ENCODE results near the gene SLX9.

Gene SLX9

DNA sequence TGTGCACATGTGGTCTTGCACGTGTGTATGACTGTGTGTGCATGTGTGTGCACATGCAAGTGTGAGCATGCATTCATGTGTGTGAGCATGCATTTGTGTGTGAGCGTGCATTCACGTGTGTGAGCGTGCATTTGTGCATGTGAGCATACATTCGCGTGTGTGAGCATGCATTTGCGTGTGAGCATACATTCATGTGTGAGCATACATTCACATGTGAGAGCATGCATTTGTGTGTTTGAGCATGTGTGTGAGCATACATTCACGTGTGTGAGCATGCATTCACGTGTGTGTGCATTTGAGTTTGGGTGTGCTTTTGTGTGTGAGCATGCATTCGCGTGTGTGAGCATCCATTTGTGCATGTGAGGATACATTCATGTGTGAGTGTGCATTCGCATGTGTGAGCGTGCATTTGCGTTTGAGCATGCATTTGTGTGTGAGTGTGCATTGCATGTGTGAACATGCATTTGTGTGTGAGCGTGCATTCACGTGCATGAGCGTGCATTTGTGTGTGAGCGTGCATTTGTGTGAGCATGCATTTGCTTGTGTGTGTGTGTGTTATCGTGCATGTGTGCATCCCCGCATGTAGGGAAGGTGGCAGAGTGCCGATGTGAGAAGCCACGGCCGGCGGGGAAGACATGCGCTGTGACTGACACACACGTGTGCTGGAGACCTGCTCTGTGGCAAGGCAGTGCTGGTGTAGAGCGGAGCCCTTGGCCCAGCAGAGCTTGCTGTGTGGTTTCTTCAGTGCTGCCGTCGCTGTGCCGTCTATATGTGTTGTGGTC is 37.4 kb upstream of the SLX9 start:
- Histone ChIP-seq H3K4me3 (ENCODE audit: low read length) (no peak overlapping the region), H3K9me3 (ENCODE audit: control insufficient read depth, insufficient read depth, low read length) (no peaks in the 10 kb centered on the region), H3K36me3 (ENCODE audit: control insufficient read depth, insufficient read depth, low read length) (peaks cover 4% of the 10 kb centered on the region; the same call in 1 of the 2 replicates), H3K27me3 (ENCODE audit: control insufficient read depth, insufficient read depth, low read length) (no peaks in the 10 kb centered on the region), H3K27ac (ENCODE audit: low read length) (no peak overlapping the region), H3K4me1 (ENCODE audit: control insufficient read depth, insufficient read depth, low read length) (no peaks in the 10 kb centered on the region; the same call in 1 of the 2 replicates)
- no peak for DNase-seq (ENCODE audit: low read depth, low spot score)
- WGBS (ENCODE audit: insufficient coverage, insufficient read length), result no CpG with 5 or more reads among the region's 30 CpGs

DNA sequence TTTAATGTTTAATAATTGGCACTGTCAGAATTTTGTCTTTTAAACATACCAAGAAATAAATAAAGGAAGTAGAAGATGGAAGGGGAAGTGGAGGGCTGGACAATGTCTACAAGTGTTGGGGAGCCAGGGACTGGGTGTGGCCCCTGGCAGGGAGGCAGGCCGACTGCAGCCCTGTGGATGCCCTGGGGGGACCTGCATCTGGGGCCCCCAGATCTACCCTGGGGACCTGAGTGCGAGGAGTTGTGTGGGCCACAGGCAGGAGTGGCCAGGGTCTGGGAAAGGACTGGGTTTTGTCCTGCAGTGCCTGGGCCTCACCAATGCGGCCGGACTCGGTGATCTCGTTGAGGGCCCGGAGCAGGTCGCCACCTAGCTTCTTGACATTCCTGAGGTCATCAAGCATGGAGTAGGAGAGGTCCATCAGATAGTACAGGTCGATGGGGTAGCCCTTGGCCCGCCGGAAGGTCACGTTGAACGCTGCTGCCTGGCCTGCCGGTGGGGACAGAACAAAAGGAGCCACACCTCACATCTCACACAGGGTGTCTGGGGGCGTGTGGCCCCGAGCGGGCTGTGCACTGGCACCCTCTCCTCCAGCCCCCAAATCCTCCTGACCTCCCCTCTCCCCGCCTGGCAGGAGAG is 36.7 kb upstream of the SLX9 start:
- no CpG with 5 or more reads among the region's 18 CpGs for WGBS (ENCODE audit: insufficient coverage, insufficient read length)
- Histone ChIP-seq H3K4me1 (ENCODE audit: control insufficient read depth, insufficient read depth, low read length) (no peaks in the 10 kb centered on the region; the same call in 1 of the 2 replicates), H3K36me3 (ENCODE audit: control insufficient read depth, insufficient read depth, low read length) (peaks cover 4% of the 10 kb centered on the region; the same call in 1 of the 2 replicates), H3K9me3 (ENCODE audit: control insufficient read depth, insufficient read depth, low read length) (no peaks in the 10 kb centered on the region), H3K27me3 (ENCODE audit: control insufficient read depth, insufficient read depth, low read length) (no peaks in the 10 kb centered on the region), H3K27ac (ENCODE audit: low read length) (no peak overlapping the region), H3K4me3 (ENCODE audit: low read length) (no peak overlapping the region)
- DNase-seq (ENCODE audit: low read depth, low spot score), result no peak

DNA sequence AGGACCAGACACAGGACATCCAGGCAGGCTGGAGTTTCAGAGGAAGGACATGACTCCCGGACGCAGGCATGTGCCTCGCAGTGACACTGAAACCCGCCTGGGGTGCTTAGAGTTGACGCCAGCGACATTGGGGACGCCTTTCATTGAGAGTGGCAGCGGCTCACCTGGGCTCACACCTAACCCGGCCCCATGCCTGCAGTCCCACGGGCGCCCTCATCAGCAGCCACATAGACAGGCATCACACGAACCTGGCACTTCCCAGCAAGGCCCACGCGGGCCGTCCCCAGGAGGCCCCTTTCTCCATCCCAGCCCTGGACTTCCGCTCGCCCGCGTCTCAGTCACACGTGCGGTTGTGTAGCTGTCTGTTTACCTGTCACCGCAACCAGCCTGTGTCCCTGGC is 36.1 kb upstream of the SLX9 start:
- no peak overlapping the region for H3K4me3 ChIP-seq (ENCODE audit: low read length)
- no peak overlapping the region for H3K27ac ChIP-seq (ENCODE audit: low read length)
- H3K4me1 ChIP-seq (ENCODE audit: control insufficient read depth, insufficient read depth, low read length), result no peaks in the 10 kb centered on the region; the same call in 1 of the 2 replicates
- no peaks in the 10 kb centered on the region for H3K9me3 ChIP-seq (ENCODE audit: control insufficient read depth, insufficient read depth, low read length)
- H3K36me3 ChIP-seq (ENCODE audit: control insufficient read depth, insufficient read depth, low read length), result peaks cover 4% of the 10 kb centered on the region; the same call in 1 of the 2 replicates
- no CpG with 5 or more reads among the region's 22 CpGs for WGBS (ENCODE audit: insufficient coverage, insufficient read length)
- no peaks in the 10 kb centered on the region for H3K27me3 ChIP-seq (ENCODE audit: control insufficient read depth, insufficient read depth, low read length)
- no peak for DNase-seq (ENCODE audit: low read depth, low spot score)

DNA sequence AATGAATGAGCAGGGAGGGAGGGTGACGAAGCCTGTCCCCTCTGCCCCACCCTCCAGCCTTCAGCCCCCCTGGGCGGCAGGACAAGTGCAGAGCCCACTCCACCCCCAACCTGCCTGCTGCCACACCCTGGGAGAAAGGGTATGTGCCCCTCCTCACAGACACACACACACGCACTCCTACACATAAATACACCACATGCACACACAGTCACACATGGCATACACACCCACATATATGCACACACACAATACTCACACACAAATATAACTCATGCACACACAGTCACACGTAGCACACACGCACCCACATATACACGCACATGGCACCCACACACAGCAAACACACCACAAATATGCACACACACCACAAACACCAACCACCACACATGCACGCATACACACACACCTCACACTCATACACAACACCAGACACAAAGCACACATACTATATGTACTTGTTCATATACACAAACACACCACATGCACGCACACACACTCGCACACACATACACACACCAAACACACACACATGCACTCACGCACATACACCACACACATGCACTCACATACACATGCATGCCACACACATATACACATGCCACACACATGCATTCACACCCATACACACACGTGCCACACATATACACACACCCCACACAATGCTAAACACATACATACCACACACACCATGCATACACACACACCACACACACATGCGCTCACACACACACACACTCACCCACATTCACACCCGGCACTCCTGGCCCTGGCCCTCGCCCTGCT is 35.5 kb upstream of the SLX9 start:
- whole genome bisulfite sequencing (ENCODE audit: insufficient coverage, insufficient read length), result 100% methylated on average over 8 of the region's 14 CpGs
- no peaks in the 10 kb centered on the region for H3K27me3 ChIP-seq (ENCODE audit: control insufficient read depth, insufficient read depth, low read length)
- H3K27ac ChIP-seq (ENCODE audit: low read length), result no peak overlapping the region
- peaks cover 4% of the 10 kb centered on the region; the same call in 1 of the 2 replicates for H3K36me3 ChIP-seq (ENCODE audit: control insufficient read depth, insufficient read depth, low read length)
- no peak overlapping the region for H3K4me3 ChIP-seq (ENCODE audit: low read length)
- DNase-seq (ENCODE audit: low read depth, low spot score), result no peak
- H3K4me1 ChIP-seq (ENCODE audit: control insufficient read depth, insufficient read depth, low read length), result no peaks in the 10 kb centered on the region; the same call in 1 of the 2 replicates
- H3K9me3 ChIP-seq (ENCODE audit: control insufficient read depth, insufficient read depth, low read length), result no peaks in the 10 kb centered on the region

DNA sequence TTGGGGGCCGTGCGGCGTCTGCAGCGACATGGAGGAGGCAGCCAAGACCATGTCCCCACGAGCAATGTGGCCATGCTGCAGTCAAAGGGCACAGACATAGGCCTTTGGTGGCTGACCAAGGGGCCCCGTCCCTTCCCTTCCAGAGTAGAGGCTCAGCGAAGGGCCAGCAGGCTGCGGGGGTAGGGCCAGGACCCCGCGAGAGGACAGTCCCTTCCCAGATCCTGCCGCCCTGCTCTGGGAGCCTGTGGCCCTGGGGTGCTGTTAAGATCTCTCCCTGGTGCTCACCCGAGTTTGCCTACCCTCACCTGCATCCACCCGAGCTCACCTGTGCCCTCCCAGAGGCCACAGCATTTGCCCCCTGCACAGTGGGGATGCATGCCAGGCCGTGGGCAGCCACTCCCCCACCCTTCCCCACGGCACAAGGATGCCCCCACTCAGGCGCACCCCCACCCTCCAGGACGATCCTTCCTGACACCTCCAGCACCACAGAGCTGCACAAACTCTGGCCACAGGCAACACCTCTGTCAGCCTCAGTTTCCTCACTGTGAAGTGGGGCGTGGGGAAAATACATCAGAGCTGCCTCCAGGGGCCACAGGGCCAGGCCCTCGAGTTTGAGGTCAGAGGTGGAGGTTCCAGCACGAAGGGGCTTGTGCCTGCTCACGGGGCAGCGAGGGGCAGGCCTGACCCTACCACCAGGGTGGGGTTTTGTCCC is 34.7 kb upstream of the SLX9 start:
- DNase-seq (ENCODE audit: low read depth, low spot score), result no peak
- no peak overlapping the region for H3K4me3 ChIP-seq (ENCODE audit: low read length)
- H3K9me3 ChIP-seq (ENCODE audit: control insufficient read depth, insufficient read depth, low read length), result no peaks in the 10 kb centered on the region
- H3K36me3 ChIP-seq (ENCODE audit: control insufficient read depth, insufficient read depth, low read length), result peaks cover 4% of the 10 kb centered on the region; the same call in 1 of the 2 replicates
- no peaks in the 10 kb centered on the region; the same call in 1 of the 2 replicates for H3K4me1 ChIP-seq (ENCODE audit: control insufficient read depth, insufficient read depth, low read length)
- H3K27ac ChIP-seq (ENCODE audit: low read length), result no peak overlapping the region
- WGBS (ENCODE audit: insufficient coverage, insufficient read length), result no CpG with 5 or more reads among the region's 22 CpGs
- H3K27me3 ChIP-seq (ENCODE audit: control insufficient read depth, insufficient read depth, low read length), result no peaks in the 10 kb centered on the region

DNA sequence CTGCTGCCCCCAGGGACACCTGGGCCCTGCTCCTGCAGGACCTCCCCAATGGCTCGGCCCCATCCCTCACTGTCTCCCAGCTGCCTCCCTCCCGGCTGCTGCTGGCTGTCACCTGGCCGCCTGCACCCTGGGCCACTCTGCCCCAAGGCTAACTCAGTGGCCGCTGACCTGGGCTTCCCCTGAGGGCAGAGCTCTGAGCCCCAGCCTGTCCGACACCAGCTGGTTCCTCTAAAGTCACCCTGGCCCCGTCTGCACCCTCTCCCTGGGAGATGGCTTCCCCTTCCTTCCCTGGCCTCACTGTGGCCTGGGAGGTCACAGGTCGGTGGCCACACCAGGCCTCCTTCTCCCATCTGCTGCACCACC is 34.1 kb upstream of the SLX9 start:
- no peaks in the 10 kb centered on the region for H3K9me3 ChIP-seq (ENCODE audit: control insufficient read depth, insufficient read depth, low read length)
- H3K27ac ChIP-seq (ENCODE audit: low read length), result no peak overlapping the region
- DNase-seq (ENCODE audit: low read depth, low spot score), result no peak
- no peak overlapping the region for H3K4me3 ChIP-seq (ENCODE audit: low read length)
- no CpG with 5 or more reads among the region's 7 CpGs for WGBS (ENCODE audit: insufficient coverage, insufficient read length)
- H3K4me1 ChIP-seq (ENCODE audit: control insufficient read depth, insufficient read depth, low read length), result no peaks in the 10 kb centered on the region; the same call in 1 of the 2 replicates
- H3K27me3 ChIP-seq (ENCODE audit: control insufficient read depth, insufficient read depth, low read length), result no peaks in the 10 kb centered on the region
- peaks cover 4% of the 10 kb centered on the region; the same call in 1 of the 2 replicates for H3K36me3 ChIP-seq (ENCODE audit: control insufficient read depth, insufficient read depth, low read length)

DNA sequence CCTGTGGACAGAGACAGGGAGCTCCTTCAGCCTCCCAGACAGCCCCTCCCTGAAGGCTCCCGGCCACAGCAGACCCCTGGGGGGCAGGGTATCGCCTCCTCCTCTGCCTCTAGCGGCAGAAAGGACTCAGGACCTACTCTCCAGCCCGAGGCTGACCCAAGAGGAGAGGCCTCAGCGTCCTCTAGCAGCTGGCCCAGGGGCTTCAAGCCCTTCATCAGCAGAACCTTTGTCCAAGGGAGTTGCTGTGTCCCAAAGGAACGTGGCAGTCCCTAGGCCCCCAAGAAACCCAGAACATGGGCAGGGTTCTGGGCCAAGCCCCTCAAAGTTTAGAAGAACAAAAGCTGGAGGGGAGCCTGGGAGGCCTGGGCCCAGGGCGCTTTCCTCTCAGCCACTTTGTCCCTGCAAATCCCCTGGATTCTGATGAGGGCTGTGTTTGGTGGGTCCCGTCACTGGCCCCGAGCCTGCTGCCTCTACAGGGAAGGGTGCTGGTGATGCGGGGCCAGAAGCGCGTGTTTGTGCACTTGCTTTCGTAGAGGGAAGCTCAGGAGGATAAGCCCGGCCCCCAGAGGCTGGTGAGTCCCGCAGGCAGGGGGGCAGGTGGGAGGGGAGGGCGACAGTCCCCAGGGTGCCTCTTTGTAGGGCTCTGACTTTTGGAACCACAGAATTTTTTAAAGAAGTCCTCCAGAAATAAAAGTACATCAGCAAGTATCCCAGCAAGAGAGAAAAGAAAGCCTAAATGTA is 32.4 kb upstream of the SLX9 start:
- no peaks in the 10 kb centered on the region for H3K27me3 ChIP-seq (ENCODE audit: control insufficient read depth, insufficient read depth, low read length)
- DNase-seq (ENCODE audit: low read depth, low spot score), result no peak

DNA sequence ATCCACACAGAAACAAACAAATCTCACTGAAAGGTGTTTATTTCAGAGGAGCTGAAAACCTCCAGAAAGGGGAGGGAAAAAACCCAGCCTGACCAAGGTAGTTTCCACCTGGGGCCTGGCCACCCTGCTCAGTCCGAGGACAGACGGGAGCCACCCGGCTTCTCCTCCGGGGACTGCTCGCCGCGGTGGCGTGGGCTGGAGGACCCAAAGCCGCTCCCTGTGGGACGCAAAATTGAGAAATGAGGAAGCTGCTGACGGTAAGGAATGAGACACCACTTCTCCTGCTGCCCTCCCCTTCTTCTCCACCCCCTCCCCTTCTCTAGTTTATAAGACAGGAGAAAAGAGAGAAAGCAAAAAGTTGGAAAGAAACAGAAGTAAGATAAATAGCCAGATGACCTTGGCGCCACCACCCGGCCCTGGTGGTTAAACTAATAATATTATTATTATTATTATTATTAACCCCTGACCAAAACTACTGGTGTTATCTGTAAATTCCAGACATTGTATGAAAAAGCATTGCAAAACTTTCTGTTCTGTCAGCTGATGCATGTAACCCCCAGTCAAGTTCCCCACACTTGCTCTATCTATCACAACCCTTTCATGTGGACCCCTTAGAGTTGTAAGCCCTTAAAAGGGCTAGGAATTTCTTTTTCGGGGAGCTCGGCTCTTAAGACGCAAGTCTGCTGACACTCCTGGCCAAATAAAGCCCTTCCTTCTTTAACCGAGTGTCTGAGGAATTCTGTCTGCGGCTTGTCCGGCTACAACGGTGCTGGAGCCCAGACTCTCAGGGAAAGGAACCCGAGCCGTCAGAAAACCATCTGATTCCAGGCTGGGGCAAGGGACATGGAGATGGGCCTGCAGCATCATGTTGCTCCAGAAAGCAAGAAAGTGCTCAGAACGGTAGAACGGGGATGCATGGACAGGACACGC is 31.6 kb upstream of the SLX9 start:
- Histone ChIP-seq H3K27ac (ENCODE audit: low read length) (no peak overlapping the region), H3K27me3 (ENCODE audit: control insufficient read depth, insufficient read depth, low read length) (no peaks in the 10 kb centered on the region), H3K4me1 (ENCODE audit: control insufficient read depth, insufficient read depth, low read length) (no peaks in the 10 kb centered on the region; the same call in 1 of the 2 replicates), H3K4me3 (ENCODE audit: low read length) (no peak overlapping the region), H3K36me3 (ENCODE audit: control insufficient read depth, insufficient read depth, low read length) (peaks cover 4% of the 10 kb centered on the region; the same call in 1 of the 2 replicates), H3K9me3 (ENCODE audit: control insufficient read depth, insufficient read depth, low read length) (no peaks in the 10 kb centered on the region)
- no CpG with 5 or more reads among the region's 25 CpGs for WGBS (ENCODE audit: insufficient coverage, insufficient read length)
- DNase-seq (ENCODE audit: low read depth, low spot score), result no peak

More for the DNA sequence above, 32.4 kb upstream of the SLX9 start:
- Histone ChIP-seq H3K4me1 (ENCODE audit: control insufficient read depth, insufficient read depth, low read length) (no peaks in the 10 kb centered on the region; the same call in 1 of the 2 replicates), H3K9me3 (ENCODE audit: control insufficient read depth, insufficient read depth, low read length) (no peaks in the 10 kb centered on the region), H3K36me3 (ENCODE audit: control insufficient read depth, insufficient read depth, low read length) (peaks cover 4% of the 10 kb centered on the region; the same call in 1 of the 2 replicates), H3K4me3 (ENCODE audit: low read length) (no peak overlapping the region), H3K27ac (ENCODE audit: low read length) (no peak overlapping the region)
- WGBS (ENCODE audit: insufficient coverage, insufficient read length), result no CpG with 5 or more reads among the region's 16 CpGs

DNA sequence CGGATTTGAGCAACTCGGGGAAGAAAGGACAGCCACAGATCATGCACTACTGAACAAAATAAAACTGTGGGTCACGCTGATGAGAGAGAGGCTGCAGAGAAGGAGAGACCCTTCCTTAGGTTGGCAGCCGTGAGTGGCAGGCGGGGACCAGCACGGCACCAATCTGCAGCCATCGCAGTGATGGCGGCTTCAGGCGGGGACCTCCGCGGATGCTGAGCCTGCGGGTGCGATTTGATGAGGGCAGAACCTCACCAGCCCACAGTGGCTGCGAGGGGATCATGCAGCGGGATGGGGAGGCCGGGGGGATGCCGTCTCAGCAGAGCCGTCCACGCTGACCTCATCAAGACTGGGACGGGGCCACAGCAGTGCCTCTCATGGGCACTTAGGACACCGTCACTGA is 30.9 kb upstream of the SLX9 start:
- no peaks in the 10 kb centered on the region for H3K27me3 ChIP-seq (ENCODE audit: control insufficient read depth, insufficient read depth, low read length)
- H3K27ac ChIP-seq (ENCODE audit: low read length), result no peak overlapping the region
- no peak overlapping the region for H3K4me3 ChIP-seq (ENCODE audit: low read length)
- H3K9me3 ChIP-seq (ENCODE audit: control insufficient read depth, insufficient read depth, low read length), result no peaks in the 10 kb centered on the region
- WGBS (ENCODE audit: insufficient coverage, insufficient read length), result no CpG with 5 or more reads among the region's 21 CpGs
- H3K4me1 ChIP-seq (ENCODE audit: control insufficient read depth, insufficient read depth, low read length), result no peaks in the 10 kb centered on the region; the same call in 1 of the 2 replicates
- DNase-seq (ENCODE audit: low read depth, low spot score), result no peak
- peaks cover 4% of the 10 kb centered on the region; the same call in 1 of the 2 replicates for H3K36me3 ChIP-seq (ENCODE audit: control insufficient read depth, insufficient read depth, low read length)
